Fibroblast of skin of scalp (primary cell): ENCODE measurements around the gene EGR1. TPM values are rescaled to one million over a fixed set of nuclear protein-coding genes. Genes with fewer than 3 reads are reported as not detected.
A peak's percentile ranks its signal among the peaks of the same experiment; 100 is the strongest.

Source experiments
- DNase-seq: peaks from one replicate; pipeline ENCODE4 v3.0.0-alpha.2; 2013
- polyA plus RNA-seq, 2 experiments: library from polyadenylated mRNA; unstranded; fragments of 120-200 nt; gene quantifications; one replicate each; pipeline ENCODE4 v1.2.1, GENCODE V29; 2013; ENCODE audit not compliant: insufficient read length in 2 of 2

The EGR1 gene
- 10.9 TPM for polyA plus RNA-seq (2013, experiment 1 of 2; ENCODE audit: insufficient read length)
- 21.7 TPM for polyA plus RNA-seq (2013, experiment 2 of 2; ENCODE audit: insufficient read length)

- peak; percentile 93 for DNase-seq
These were observed at the start of gene EGR1 for GRCh38 chr5:138465261-138466124. TSS of gene EGR1 (plus strand) at chr5:138465479. CDS start at chr5:138465762, 283 bp downstream.

DNA sequence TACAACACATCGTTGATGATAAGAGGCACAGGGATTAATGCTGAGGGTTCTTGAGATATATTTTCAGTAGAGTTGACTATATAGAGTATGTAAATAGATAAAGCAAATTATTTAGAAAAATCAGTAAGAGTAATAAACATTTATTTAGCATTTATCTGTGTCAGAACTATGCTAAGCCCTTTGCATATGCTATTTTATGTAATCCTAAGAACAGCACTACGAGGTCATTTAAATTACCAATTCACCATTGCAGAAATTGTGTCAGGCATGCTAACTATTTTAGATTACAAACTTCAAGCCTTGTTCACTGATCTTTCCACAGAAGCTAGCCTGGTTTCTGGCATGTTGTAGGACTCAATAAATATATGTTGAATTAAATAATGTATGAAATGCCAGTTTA lies 46.8 kb upstream of the EGR1 start:
- no peak for DNase-seq

- no peak for DNase-seq
These were observed 40.2 kb upstream of the EGR1 start for GRCh38 chr5:138425079-138425478.

- no peak for DNase-seq
These were observed 29.3 kb upstream of the EGR1 start for GRCh38 chr5:138435943-138436342.

GRCh38 chr5:138438003-138438723 lies 27.1 kb upstream of the EGR1 start:
- no peak for DNase-seq

- DNase-seq: peak; percentile 48
These were observed 26.4 kb upstream of the EGR1 start, which contains the start of gene REEP2 for GRCh38 chr5:138438724-138439476. TSS of gene REEP2 (plus strand) at chr5:138439057. CDS start at chr5:138439209, 152 bp downstream.

DNA sequence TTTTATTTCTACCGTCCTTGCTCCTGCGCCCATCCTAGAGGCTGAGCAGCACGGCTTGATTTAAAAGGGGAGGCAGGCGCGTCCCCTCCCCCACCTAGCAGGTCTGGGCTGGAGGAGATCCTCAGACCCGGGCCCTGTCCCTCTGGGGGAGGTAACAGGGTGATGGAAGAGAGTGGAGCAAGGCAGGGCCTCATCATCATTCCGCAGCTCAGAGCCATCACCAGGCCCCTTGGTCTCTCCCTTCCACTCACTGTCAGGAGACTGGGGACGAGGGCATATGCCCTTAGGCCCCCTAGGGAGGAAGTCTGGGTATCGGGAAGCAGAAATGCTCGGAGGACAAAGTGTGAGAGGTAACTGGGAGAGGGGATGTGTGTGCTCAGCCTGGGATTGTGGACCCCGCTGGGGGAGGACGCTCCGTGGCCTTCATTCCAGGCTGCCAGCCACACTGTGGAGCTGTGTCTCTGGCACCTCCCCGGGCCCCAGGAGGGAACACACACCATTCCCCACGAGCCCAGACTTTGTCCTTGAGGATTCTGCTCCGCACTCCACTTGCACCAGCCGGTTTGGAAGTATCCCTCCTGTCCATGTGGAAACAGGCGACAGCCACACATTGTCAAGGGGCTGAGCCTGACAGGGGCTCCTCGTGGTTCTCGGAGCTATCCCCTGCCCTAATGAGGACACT lies 25.7 kb upstream of the EGR1 start:
- DNase-seq: peak; percentile 8

GRCh38 chr5:138440159-138441073 lies 24.9 kb upstream of the EGR1 start:
- DNase-seq: no peak

GRCh38 chr5:138441221-138441620 lies 24.1 kb upstream of the EGR1 start:
- no peak for DNase-seq

DNA sequence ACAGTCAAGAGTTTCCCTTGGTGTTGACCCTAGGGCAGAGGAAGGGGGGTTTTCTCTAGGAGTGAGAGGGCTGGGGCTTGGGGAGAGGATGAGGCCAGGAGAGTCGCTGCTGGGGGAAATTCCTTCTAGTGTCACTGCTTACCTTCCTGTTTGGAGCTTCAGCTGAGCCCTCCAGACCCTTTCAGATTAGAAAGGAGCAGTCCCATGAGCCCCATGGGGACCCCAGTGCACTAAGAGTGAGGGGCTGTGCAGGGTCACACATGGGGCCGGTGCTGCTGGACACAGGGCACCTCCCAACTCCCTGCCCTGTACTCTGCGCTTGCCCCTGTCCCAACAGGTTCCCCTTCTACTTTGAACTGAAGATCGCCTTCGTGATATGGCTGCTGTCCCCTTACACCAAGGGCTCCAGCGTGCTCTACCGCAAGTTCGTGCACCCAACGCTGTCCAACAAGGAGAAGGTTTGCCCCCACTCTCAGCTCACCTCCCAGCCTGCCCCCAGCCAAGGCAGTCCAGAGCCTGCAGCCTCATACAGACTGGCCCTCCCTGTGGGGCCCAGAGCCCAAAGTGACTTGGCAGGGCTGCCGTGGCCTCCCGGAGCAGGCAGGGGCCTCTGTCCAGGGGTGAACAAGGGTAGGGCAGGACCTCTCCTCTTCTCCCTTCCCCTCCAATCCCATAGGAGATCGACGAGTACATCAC lies 21.1 kb upstream of the EGR1 start:
- DNase-seq: no peak

DNA sequence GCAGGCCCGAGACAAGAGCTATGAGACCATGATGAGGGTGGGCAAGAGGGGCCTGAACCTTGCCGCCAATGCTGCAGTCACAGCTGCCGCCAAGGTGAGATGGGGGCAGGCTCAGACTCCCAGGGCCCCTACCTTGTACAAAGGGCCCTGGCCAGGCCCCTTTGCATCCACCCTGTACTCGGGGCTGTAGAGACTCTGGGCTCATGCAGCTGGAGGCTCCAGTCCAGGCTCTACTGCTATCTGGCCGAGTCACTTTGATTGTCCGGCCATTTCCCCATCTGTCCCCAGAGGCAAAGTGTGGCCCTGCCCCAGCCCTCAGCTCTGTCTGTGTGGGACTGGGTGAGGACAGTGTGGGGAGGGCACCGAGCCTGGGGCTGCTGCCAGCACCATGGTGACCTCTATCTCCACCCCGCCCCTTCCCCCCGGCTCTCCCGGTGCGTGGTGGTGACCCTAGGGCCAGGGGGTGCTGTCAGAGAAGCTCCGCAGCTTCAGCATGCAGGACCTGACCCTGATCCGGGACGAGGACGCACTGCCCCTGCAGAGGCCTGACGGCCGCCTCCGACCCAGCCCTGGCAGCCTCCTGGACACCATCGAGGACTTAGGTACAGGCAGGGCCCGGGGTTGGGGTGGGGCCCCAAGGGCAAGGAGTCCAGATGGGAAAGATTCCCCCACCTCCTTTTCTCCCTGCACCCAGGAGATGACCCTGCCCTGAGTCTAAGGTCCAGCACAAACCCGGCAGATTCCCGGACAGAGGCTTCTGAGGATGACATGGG lies 20.3 kb upstream of the EGR1 start:
- DNase-seq: no peak

DNA sequence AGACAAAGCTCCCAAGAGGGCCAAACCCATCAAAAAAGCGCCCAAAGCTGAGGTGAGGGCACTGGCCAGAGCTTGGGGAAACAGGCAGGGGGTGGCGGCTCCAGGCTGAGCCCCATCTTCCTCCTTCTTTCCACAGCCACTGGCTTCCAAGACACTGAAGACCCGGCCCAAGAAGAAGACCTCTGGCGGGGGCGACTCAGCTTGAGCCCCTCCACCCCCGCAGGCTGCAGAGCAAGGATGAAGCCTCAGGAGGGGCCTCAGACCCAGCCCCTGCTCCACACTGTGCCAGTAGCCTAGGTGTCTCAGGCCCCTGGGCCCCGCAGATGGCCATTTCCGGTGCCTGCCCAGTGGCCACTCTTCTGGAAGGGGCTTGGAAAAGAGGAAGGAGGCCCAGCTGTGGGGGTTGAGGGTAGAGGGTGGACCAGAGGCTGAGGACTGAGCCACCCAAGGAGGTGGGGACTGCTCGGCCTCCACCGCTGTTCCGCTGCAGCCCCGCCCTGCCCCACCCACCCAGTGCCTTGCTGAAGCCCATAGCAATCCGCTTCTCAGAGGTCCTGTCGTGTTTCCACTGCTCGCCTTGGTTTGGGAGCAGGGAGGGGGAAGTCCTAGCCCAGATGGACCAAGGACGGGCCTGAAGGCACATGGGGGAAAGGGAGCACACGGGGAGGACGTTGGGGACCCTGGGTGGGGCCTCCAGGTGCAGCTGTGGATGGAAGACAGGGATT lies 19.6 kb upstream of the EGR1 start:
- DNase-seq: no peak

GRCh38 chr5:138448070-138448469 lies 17.2 kb upstream of the EGR1 start:
- DNase-seq: no peak

DNA sequence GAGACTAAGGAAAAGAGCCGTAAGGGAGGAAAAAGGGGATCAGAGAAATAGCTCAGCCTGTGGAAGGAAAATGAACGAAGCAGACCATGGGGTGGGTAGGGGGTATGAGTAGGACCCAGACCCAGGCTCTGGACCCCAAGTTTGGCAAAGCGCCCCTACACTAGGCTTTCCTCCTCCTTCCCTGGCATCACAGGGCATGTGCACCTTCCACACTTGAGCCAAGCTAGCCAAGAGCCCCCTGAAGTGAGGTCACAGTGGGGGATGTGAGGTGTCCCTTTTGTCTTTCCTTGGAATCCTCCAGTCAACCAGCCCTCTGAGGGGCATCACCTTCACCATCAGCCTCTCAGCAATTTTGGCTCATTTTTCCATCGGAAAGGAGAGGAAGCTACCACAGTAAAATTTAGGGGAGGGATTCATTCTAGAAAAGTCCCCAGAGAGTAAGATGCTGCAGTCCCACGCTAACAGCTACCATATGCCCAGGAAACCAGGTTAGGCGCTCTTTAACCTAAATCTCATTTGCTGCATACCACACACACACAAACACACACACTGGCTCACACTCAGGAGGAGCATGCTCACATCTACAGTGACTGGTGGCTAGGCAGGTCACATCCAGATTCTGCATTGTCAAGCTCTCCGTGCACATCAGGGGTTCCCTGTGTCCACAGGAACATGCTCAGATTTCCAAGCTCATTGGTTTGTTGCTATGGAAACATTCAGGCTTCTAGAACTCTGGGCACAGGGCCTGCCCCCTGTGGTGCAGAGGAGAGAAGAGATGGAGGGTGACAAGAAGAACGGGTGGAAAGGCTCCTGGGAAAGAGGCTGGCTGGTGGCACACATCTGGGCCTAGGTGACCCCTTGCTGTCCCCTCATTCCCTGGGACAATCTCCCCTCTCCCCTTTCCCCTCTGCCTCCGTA lies 16.5 kb upstream of the EGR1 start:
- peak; percentile 89 for DNase-seq

DNA sequence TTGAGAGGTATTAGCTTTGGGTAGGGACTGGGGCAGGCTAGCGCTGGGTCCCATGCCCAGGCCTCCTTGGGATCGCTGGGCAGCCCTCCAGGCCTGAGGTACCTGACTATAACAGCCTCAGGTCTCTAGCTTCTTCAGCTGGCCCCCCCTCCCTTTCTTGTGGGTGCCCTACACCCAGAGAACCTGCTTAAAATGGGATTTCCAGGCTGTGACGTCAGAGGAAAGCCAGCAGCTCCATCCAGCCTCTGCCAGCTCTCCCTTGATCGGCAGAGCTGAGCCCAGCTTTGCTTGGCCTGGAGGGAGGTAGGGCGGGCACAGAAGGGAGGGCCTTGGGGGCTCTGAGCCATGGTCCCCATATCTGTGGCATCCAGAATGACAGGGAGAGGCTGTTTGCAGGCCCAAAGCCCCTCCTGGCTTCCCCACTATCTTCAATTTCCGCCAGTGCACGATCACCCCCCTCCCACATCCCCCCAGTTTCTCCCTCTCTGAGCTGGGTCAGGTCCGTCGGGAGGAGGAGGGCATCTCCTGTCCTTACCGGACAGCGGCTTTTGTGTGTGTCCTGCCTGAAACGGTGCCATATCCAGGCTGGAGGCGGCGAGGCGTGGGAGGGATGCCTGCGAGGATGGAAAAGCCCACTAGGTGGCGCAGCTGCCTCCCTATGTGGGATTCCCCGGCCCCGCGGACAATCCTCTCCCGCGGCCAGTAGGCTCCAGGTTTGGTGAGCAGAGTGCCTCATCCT lies 15.6 kb upstream of the EGR1 start:
- DNase-seq: peak; percentile 79

DNA sequence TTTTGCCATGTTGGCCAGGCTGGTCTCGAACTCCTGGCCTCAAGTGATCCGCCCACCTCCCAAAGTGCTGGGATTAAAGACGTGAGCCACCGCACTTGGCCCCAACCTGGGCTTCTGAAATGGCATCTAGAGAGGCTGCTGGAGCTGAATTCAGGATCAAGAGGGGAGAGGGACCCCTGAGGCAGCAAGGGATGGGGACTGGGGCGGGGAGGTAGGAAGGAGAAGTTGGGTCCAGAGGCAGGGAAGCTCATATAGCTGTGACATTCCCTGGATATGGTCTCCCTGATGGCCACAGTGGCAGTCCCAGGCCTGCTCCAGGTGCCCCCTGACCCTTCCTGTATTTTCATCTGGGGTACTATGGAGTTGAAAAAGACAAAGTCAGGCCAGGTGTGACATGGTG lies 14.3 kb upstream of the EGR1 start:
- DNase-seq: no peak

DNA sequence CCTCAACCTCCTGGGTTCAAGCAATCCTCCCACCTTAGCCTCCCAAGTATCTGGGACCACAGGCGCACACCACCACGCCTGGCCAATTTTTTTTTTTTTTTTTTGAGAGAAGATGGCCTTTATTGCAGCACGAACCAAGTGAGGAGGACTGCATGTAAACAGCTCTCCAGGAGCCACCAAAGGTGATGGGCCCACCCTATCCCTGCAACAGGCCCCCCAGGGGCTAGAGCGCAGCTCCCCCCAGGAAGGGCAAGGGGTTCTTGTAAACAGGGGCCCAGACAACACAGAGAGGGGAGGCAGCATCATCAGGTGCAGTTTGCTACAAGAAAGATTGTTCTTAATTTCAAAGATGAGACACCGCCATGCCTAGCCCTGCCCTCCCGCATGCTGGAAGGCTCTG lies 12.6 kb upstream of the EGR1 start:
- no peak for DNase-seq
